Stomach (tissue), 4 donors: ENCODE data around the gene FLOT1.

Experiments
- POLR2A ChIP-seq, 4 donors: fragments of 450-650 bp; IDR thresholded peaks; one replicate each; pipeline ENCODE4 v1.6.1; 2016; ENCODE audit warnings: antibody characterized with exemption in 4 of 4, control low read depth in 2 of 4, mild to moderate bottlenecking in 1 of 4, moderate library complexity in 1 of 4
- POLR2AphosphoS5 ChIP-seq, 3 donors: sonication (generic); formaldehyde crosslinking; IDR thresholded peaks; one replicate each; pipeline ENCODE4 v1.6.1; 2016; ENCODE audit warnings: antibody characterized with exemption in 3 of 3
- TF ChIP-seq, protein P1 (sequence below), 7 experiments: fragments of 450-650 bp in 4 of 7; fragments of 200-600 bp in 3 of 7; sonication (generic) in 3 of 7; IDR thresholded peaks; one replicate each; pipeline ENCODE4 v1.5.1; 2016 to 2019; ENCODE audit warnings: antibody characterized with exemption in 7 of 7, control low read depth in 2 of 7, mild to moderate bottlenecking in 1 of 7

DNA sequence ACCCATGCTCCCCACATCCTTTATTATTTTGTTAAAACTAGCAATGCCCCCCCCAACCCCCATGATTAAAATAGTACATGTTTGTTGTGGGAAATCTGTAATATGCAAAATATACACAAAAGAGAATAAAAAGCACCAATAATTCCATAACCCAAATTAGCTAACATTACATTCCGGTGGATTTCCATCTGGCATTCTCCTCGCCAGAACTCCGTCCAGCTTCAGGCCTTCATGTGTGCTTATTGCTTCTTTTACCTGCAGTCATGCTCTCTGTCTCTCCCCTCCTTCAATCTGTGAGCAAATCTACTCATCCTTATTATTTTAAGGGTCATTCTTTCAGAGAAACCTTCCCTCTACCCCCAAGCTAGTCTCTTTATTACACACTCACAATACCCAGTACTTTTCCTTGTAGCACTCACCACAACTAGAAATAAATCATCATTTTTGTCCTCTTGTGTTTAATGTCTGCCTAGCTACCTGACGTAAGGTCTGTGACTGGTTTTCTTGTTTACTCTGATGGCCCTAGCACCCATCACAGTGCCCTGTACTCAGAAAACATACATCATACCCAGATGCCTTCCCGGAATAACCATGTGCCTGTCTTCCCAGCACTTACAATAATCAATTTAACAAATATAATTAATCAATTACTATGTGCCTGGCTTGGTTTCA is 27.5 kb upstream of the FLOT1 start:
- TF ChIP-seq, protein P1, sequence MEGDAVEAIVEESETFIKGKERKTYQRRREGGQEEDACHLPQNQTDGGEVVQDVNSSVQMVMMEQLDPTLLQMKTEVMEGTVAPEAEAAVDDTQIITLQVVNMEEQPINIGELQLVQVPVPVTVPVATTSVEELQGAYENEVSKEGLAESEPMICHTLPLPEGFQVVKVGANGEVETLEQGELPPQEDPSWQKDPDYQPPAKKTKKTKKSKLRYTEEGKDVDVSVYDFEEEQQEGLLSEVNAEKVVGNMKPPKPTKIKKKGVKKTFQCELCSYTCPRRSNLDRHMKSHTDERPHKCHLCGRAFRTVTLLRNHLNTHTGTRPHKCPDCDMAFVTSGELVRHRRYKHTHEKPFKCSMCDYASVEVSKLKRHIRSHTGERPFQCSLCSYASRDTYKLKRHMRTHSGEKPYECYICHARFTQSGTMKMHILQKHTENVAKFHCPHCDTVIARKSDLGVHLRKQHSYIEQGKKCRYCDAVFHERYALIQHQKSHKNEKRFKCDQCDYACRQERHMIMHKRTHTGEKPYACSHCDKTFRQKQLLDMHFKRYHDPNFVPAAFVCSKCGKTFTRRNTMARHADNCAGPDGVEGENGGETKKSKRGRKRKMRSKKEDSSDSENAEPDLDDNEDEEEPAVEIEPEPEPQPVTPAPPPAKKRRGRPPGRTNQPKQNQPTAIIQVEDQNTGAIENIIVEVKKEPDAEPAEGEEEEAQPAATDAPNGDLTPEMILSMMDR (IDR thresholded peaks at IDR 0.05), result no peak
- TF ChIP-seq POLR2AphosphoS5 (IDR thresholded peaks at IDR 0.05) (no peak), POLR2A (IDR thresholded peaks at IDR 0.05) (no peak)
